ENCODE measurements around the gene SUB1. TPM values are rescaled to one million over a fixed set of nuclear protein-coding genes. Genes with fewer than 3 reads are reported as not detected.
"Not testable (repeated sequence)": the region's sequence is repeated elsewhere in the genome, so short reads cannot be mapped to it uniquely, and the experiment has no call there.

SUB1 gene
- total RNA-seq, 5 donors from 2014 or later (not counting 1 experiment from before 2014, with no cell fraction given), result 178 to 339 (median 203) TPM

- H3K36me3 ChIP-seq (ENCODE audit: control insufficient read depth in 2 of 2, extremely low read depth in 1 of 2, insufficient read depth in 1 of 2, low read length in 1 of 2); H3K4me3 ChIP-seq (ENCODE audit: control insufficient read depth in 1 of 2, extremely low read depth in 1 of 2, low read length in 1 of 2); H3K27me3 Mint-ChIP-seq; POLR2A ChIA-PET; H3K9me3 Mint-ChIP-seq; H3K9me3 ChIP-seq; DNase-seq; H3K4me3 Mint-ChIP-seq; H3K27me3 ChIP-seq (replicated peaks in 1 of 2; ENCODE audit: control insufficient read depth in 2 of 2, extremely low read depth in 1 of 2, insufficient read depth in 2 of 2, low read length in 1 of 2); H3K27ac ChIP-seq (ENCODE audit: low read length); H3K27ac Mint-ChIP-seq; H3K4me1 ChIP-seq (ENCODE audit: control insufficient read depth in 1 of 2, extremely low read depth in 1 of 2, insufficient read depth in 2 of 2, low read length in 2 of 2); ATAC-seq (replicated peaks in 1 of 4): not testable (repeated sequence)
- Mint-ChIP-seq H3K36me3 (peaks cover 10% of the 10 kb centered on the region), H3K4me1 (peaks cover 11 to 22% (median 14%) of the 10 kb centered on the region in 3 donors)
- 100% methylated on average over 6 of the region's 6 CpGs for WGBS (ENCODE audit: insufficient coverage)
- CTCF ChIA-PET, result interaction anchor here in 1 of 2 donors (0.6 kb wide), 1 partner anchor 8 kb away, joined by 4 read pairs; no protein-coding TSS in a partner anchor
Measured at GRCh38 chr5:32552491-32552890, 32.9 kb upstream of the SUB1 start.

GRCh38 chr5:32552936-32553335 is 32.4 kb upstream of the SUB1 start:
- ChIA-PET CTCF (interaction anchor here in 1 of 2 donors (0.6 kb wide), 1 partner anchor 9 kb away, joined by 4 read pairs; no protein-coding TSS in a partner anchor), POLR2A (no interaction called here)
- Mint-ChIP-seq H3K27me3 (no peaks in the 10 kb centered on the region), H3K27ac (no peak overlapping the region), H3K9me3 (peaks cover 0 to 3% (median 0%) of the 10 kb centered on the region in 3 donors), H3K4me1 (peaks cover 11 to 22% (median 14%) of the 10 kb centered on the region in 3 donors), H3K36me3 (peaks cover 10% of the 10 kb centered on the region), H3K4me3 (no peak overlapping the region)
- ATAC-seq (replicated peaks in 1 of 4), result no peak
- Histone ChIP-seq H3K4me3 (ENCODE audit: control insufficient read depth in 1 of 2, extremely low read depth in 1 of 2, low read length in 1 of 2) (no peak overlapping the region), H3K27me3 (replicated peaks in 1 of 2; ENCODE audit: control insufficient read depth in 2 of 2, extremely low read depth in 1 of 2, insufficient read depth in 2 of 2, low read length in 1 of 2) (no peaks in the 10 kb centered on the region), H3K4me1 (ENCODE audit: control insufficient read depth in 1 of 2, extremely low read depth in 1 of 2, insufficient read depth in 2 of 2, low read length in 2 of 2) (no peaks in the 10 kb centered on the region), H3K27ac (ENCODE audit: low read length) (no peak overlapping the region), H3K36me3 (ENCODE audit: control insufficient read depth in 2 of 2, extremely low read depth in 1 of 2, insufficient read depth in 1 of 2, low read length in 1 of 2) (peaks cover 0 to 7% of the 10 kb centered on the region in 2 donors), H3K9me3 (no peaks in the 10 kb centered on the region)
- no peak for DNase-seq
- WGBS (ENCODE audit: insufficient coverage), result 97% methylated on average over 7 of the region's 10 CpGs

DNA sequence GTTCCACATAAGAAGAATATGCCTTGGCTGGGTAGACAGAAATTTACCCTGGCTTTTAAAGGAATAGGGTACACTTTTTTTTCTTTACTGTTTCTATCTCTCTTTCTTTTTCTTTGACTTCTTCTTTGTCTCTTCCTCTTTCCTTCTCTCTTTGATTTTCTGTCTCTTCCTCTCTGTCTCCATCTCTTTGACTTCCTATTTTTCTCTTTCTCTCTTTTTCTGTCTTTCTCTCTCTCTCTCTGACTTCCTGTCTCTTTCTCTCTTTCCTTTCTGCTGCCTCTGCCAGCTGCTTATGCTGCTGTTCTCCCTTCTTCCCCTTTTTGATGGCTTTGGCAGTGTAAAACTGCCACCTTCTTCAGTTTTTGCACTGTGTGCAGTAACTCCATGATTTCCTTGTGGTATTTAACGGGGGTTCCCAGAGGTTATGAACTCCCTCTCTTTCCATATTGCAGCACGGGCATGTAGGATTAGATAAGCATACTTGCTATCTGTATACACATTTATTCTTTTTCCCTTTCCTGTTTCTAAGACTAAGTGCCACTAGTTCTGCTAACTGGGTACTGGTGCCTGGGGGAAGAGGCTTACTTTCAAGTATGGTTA is 31.1 kb upstream of the SUB1 start:
- Mint-ChIP-seq H3K36me3 (peaks cover 10% of the 10 kb centered on the region), H3K4me1 (peaks cover 11 to 22% (median 14%) of the 10 kb centered on the region in 3 donors)
- H3K36me3 ChIP-seq (ENCODE audit: control insufficient read depth in 2 of 2, extremely low read depth in 1 of 2, insufficient read depth in 1 of 2, low read length in 1 of 2); ATAC-seq (replicated peaks in 1 of 4); H3K27me3 ChIP-seq (replicated peaks in 1 of 2; ENCODE audit: control insufficient read depth in 2 of 2, extremely low read depth in 1 of 2, insufficient read depth in 2 of 2, low read length in 1 of 2); H3K9me3 ChIP-seq; H3K27ac Mint-ChIP-seq; H3K9me3 Mint-ChIP-seq; POLR2A ChIA-PET; DNase-seq; H3K4me3 Mint-ChIP-seq; H3K4me3 ChIP-seq (ENCODE audit: control insufficient read depth in 1 of 2, extremely low read depth in 1 of 2, low read length in 1 of 2); H3K27me3 Mint-ChIP-seq; H3K4me1 ChIP-seq (ENCODE audit: control insufficient read depth in 1 of 2, extremely low read depth in 1 of 2, insufficient read depth in 2 of 2, low read length in 2 of 2); H3K27ac ChIP-seq (ENCODE audit: low read length): not testable (repeated sequence)
- no CpG with 5 or more reads among the region's 2 CpGs for WGBS (ENCODE audit: insufficient coverage)
- CTCF ChIA-PET, result interaction anchor here in 1 of 2 donors (1.1 kb wide), 1 partner anchor 36 kb away, joined by 5 read pairs; no protein-coding TSS in a partner anchor

- CTCF ChIA-PET; POLR2A ChIA-PET; H3K27ac ChIP-seq (ENCODE audit: low read length); H3K4me1 ChIP-seq (ENCODE audit: control insufficient read depth in 1 of 2, extremely low read depth in 1 of 2, insufficient read depth in 2 of 2, low read length in 2 of 2); H3K4me3 Mint-ChIP-seq; H3K27me3 Mint-ChIP-seq; H3K9me3 Mint-ChIP-seq; ATAC-seq (replicated peaks in 1 of 4); H3K9me3 ChIP-seq; DNase-seq; H3K36me3 ChIP-seq (ENCODE audit: control insufficient read depth in 2 of 2, extremely low read depth in 1 of 2, insufficient read depth in 1 of 2, low read length in 1 of 2); H3K4me3 ChIP-seq (ENCODE audit: control insufficient read depth in 1 of 2, extremely low read depth in 1 of 2, low read length in 1 of 2); H3K27ac Mint-ChIP-seq; H3K27me3 ChIP-seq (replicated peaks in 1 of 2; ENCODE audit: control insufficient read depth in 2 of 2, extremely low read depth in 1 of 2, insufficient read depth in 2 of 2, low read length in 1 of 2): not testable (repeated sequence)
- WGBS (ENCODE audit: insufficient coverage), result 84% methylated on average over 4 of the region's 6 CpGs
- H3K36me3 Mint-ChIP-seq, result peaks cover 15% of the 10 kb centered on the region
- H3K4me1 Mint-ChIP-seq, result peaks cover 11 to 15% (median 14%) of the 10 kb centered on the region in 3 donors
Measured at GRCh38 chr5:32556543-32556942, 28.8 kb upstream of the SUB1 start.

DNA sequence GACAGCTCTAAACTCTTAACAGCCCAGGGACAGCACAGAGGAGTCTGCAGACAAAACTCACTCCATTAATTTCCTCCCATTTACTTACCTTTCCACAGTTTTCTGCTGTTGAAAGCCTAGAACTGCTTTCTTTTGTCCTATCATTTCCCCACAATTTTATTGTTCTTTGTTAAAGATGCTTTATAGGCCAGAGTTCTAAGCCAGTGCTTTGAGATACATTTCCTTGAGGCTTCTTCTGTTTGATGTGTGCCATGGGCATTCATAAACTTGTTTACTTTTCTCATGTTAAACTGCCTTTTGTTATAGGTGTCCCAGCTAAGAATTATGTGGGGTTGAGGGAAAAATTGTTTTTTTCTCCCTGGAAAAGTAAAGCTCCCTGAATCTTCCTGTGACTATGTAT is 25.9 kb upstream of the SUB1 start:
- no peak overlapping the region for H3K27ac Mint-ChIP-seq
- no peaks in the 10 kb centered on the region for H3K9me3 Mint-ChIP-seq
- no peaks in the 10 kb centered on the region for H3K27me3 Mint-ChIP-seq
- no peaks in the 10 kb centered on the region for H3K27me3 ChIP-seq (replicated peaks in 1 of 2; ENCODE audit: control insufficient read depth in 2 of 2, extremely low read depth in 1 of 2, insufficient read depth in 2 of 2, low read length in 1 of 2)
- DNase-seq (no peak), ATAC-seq (replicated peaks in 1 of 4) (no peak)
- no peaks in the 10 kb centered on the region for H3K9me3 ChIP-seq
- no peak overlapping the region for H3K27ac ChIP-seq (ENCODE audit: low read length)
- no peaks in the 10 kb centered on the region for H3K4me1 ChIP-seq (ENCODE audit: control insufficient read depth in 1 of 2, extremely low read depth in 1 of 2, insufficient read depth in 2 of 2, low read length in 2 of 2)
- H3K4me1 Mint-ChIP-seq, result peaks cover 2 to 7% (median 4%) of the 10 kb centered on the region in 3 donors
- H3K36me3 ChIP-seq (ENCODE audit: control insufficient read depth in 2 of 2, extremely low read depth in 1 of 2, insufficient read depth in 1 of 2, low read length in 1 of 2), result no peaks in the 10 kb centered on the region
- H3K4me3 Mint-ChIP-seq, result no peak overlapping the region
- ChIA-PET CTCF (no interaction called here), POLR2A (no interaction called here)
- H3K4me3 ChIP-seq (ENCODE audit: control insufficient read depth in 1 of 2, extremely low read depth in 1 of 2, low read length in 1 of 2), result no peak overlapping the region
- peaks cover 12% of the 10 kb centered on the region for H3K36me3 Mint-ChIP-seq

GRCh38 chr5:32559921-32560320 is 25.4 kb upstream of the SUB1 start:
- Histone ChIP-seq H3K4me3 (ENCODE audit: control insufficient read depth in 1 of 2, extremely low read depth in 1 of 2, low read length in 1 of 2) (no peak overlapping the region), H3K36me3 (ENCODE audit: control insufficient read depth in 2 of 2, extremely low read depth in 1 of 2, insufficient read depth in 1 of 2, low read length in 1 of 2) (no peaks in the 10 kb centered on the region), H3K9me3 (no peaks in the 10 kb centered on the region), H3K4me1 (ENCODE audit: control insufficient read depth in 1 of 2, extremely low read depth in 1 of 2, insufficient read depth in 2 of 2, low read length in 2 of 2) (no peaks in the 10 kb centered on the region), H3K27me3 (replicated peaks in 1 of 2; ENCODE audit: control insufficient read depth in 2 of 2, extremely low read depth in 1 of 2, insufficient read depth in 2 of 2, low read length in 1 of 2) (no peaks in the 10 kb centered on the region), H3K27ac (ENCODE audit: low read length) (no peak overlapping the region)
- Mint-ChIP-seq H3K4me3 (no peak overlapping the region), H3K27me3 (no peaks in the 10 kb centered on the region), H3K27ac (no peak overlapping the region), H3K9me3 (no peaks in the 10 kb centered on the region), H3K36me3 (peaks cover 12% of the 10 kb centered on the region), H3K4me1 (peaks cover 0 to 8% (median 0%) of the 10 kb centered on the region in 3 donors)
- DNase-seq (no peak), ATAC-seq (replicated peaks in 1 of 4) (no peak)
- ChIA-PET POLR2A (interaction anchor here in 1 of 2 donors (0.7 kb wide), 1 partner anchor 55 kb away, joined by 4 read pairs; no protein-coding TSS in a partner anchor), CTCF (no interaction called here)
